D721Med (cell line): ENCODE data around the gene ARFIP1.
A peak's percentile ranks its signal among the peaks of the same experiment; 100 is the strongest.

Source experiments
- DNase-seq: peaks from one replicate; pipeline ENCODE4 v3.0.0; 2011; ENCODE audit warnings: low spot score; ENCODE audit not compliant: insufficient read length
- FAIRE-seq: peaks from 2 replicates; lab custom pipeline; 2011; peaks lifted over from hg19 to GRCh38; lab: Jason Lieb, UNC
- TF ChIP-seq, protein P1 (sequence below): IDR thresholded peaks from 2 replicates; pipeline ENCODE4 v1.5.1; 2012; ENCODE audit warnings: mild to moderate bottlenecking, control low read depth; ENCODE audit not compliant: insufficient read depth; ENCODE audit errors: missing control alignments

Gene ARFIP1

DNA sequence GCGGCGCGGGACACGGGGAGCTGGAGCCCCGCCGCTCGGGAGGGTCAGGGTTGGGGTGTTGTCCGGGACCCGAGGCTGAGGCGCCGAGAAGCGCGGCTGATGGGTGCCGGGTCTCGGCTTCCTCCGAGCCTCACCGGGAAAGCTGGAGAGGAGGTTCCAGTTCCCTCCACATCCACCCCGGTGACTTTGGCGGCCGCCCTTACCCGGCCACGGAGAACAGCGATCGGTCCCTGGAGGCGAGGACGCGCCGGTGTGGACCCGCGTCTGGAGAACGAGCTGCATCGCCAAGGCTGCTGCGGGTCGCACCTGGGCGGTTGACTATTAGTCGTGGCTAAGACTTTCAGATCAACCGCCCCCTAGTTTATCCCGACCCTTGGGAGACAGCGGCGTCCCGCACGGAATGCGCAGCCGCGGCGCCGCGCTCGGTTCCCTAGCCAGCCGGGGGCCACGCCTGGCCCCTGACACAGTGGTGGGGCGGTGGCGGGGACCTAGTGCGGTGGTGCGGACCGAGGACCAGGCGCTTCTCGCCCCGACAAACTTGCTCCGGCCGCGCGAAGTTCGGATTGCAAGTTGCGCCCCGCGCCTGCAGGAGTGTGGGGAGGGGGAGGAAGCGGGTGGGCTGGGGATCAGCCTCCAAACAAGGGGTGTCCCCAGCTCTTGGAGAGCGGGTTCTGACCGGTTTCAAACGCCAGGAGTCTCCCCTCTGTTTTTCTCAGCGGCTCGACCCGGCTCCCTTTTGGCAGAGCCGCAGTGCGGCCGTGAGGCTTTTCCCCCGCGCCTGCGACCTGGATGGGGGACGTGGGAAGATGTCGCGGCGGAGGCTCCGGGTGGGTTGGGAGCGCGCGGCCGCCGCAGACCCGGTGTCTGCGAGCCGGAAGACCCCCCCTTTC, 156.9 kb downstream of the ARFIP1 start:
- DNase-seq (peak; percentile 50), FAIRE-seq (no peak)
- TF ChIP-seq, protein P1, sequence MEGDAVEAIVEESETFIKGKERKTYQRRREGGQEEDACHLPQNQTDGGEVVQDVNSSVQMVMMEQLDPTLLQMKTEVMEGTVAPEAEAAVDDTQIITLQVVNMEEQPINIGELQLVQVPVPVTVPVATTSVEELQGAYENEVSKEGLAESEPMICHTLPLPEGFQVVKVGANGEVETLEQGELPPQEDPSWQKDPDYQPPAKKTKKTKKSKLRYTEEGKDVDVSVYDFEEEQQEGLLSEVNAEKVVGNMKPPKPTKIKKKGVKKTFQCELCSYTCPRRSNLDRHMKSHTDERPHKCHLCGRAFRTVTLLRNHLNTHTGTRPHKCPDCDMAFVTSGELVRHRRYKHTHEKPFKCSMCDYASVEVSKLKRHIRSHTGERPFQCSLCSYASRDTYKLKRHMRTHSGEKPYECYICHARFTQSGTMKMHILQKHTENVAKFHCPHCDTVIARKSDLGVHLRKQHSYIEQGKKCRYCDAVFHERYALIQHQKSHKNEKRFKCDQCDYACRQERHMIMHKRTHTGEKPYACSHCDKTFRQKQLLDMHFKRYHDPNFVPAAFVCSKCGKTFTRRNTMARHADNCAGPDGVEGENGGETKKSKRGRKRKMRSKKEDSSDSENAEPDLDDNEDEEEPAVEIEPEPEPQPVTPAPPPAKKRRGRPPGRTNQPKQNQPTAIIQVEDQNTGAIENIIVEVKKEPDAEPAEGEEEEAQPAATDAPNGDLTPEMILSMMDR: no peak

GRCh38 chr4:152937336-152938236, 157.8 kb downstream of the ARFIP1 start:
- DNase-seq (peak; percentile 39), FAIRE-seq (no peak)
- TF ChIP-seq, protein P1: no peak

- FAIRE-seq (no peak), DNase-seq (no peak)
- TF ChIP-seq, protein P1: no peak
Measured at GRCh38 chr4:152938237-152938947, 158.6 kb downstream of the ARFIP1 start.

- TF ChIP-seq, protein P1: no peak
- no peak for FAIRE-seq
- DNase-seq: no peak
Measured at GRCh38 chr4:152939621-152940020, 159.9 kb downstream of the ARFIP1 start.

DNA sequence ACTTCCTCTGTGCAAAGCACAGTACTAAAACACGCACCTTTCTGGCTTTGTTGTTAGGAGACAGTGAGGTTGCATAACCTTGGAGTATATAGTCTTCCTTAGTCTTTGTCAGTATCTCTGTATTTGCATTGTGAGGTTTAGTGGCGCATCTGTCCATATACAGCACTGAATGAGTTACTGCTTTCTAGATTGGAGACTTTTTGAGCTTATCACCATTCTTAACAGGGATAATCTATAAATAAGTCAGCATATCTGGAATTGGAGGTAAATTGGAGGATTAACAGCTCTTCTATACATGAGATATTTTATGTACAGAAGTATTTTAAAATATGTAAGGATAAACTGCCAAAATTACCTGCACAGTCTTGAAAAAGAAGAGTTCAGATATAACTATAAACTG, 160.7 kb downstream of the ARFIP1 start:
- TF ChIP-seq, protein P1: no peak
- DNase-seq (no peak), FAIRE-seq (no peak)

GRCh38 chr4:152941411-152941810, 161.7 kb downstream of the ARFIP1 start:
- no peak for FAIRE-seq

More at GRCh38 chr4:152941411-152941810, 161.7 kb downstream of the ARFIP1 start:
- TF ChIP-seq, protein P1: no peak
- no peak for DNase-seq
